Testis (tissue), 2 donors: ENCODE data around the gene BAIAP2.

Experiments used
- POLR2A ChIP-seq: fragments of 450-650 bp; IDR thresholded peaks from one replicate; pipeline ENCODE4 v1.6.1; 2017; ENCODE audit warnings: antibody characterized with exemption, mild to moderate bottlenecking, moderate library complexity
- TF ChIP-seq, protein P1 (sequence below), 3 experiments: fragments of 450-650 bp in 2 of 3; fragments of 200-600 bp in 1 of 3; sonication (generic) in 1 of 3; IDR thresholded peaks; one replicate each; pipeline ENCODE4 v1.5.1; 2016 to 2019; ENCODE audit warnings: antibody characterized with exemption in 3 of 3, mild to moderate bottlenecking in 2 of 3, moderate library complexity in 1 of 3

DNA sequence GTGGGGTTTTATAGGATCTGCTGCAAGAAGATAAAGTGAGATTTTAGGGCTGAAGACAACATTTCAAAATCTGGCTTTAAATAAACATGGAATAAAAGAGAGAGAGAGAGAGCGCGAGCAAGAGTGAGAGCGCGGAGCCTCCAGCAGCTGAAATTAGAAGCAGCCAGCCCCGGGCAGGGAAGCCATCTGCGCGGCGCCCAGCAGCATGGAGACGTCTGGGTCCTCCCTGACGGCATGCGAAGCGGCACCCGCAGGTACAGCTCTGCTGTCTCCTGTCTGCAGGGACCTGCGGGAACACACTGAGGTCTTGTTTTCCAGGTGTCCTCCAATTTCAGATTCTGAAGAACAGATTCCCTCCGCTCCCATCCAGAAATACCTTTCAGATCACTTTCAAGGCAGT, 7.9 kb upstream of the BAIAP2 start:
- TF ChIP-seq, protein P1, sequence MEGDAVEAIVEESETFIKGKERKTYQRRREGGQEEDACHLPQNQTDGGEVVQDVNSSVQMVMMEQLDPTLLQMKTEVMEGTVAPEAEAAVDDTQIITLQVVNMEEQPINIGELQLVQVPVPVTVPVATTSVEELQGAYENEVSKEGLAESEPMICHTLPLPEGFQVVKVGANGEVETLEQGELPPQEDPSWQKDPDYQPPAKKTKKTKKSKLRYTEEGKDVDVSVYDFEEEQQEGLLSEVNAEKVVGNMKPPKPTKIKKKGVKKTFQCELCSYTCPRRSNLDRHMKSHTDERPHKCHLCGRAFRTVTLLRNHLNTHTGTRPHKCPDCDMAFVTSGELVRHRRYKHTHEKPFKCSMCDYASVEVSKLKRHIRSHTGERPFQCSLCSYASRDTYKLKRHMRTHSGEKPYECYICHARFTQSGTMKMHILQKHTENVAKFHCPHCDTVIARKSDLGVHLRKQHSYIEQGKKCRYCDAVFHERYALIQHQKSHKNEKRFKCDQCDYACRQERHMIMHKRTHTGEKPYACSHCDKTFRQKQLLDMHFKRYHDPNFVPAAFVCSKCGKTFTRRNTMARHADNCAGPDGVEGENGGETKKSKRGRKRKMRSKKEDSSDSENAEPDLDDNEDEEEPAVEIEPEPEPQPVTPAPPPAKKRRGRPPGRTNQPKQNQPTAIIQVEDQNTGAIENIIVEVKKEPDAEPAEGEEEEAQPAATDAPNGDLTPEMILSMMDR (IDR thresholded peaks at IDR 0.05), result no peak
- TF ChIP-seq POLR2A, result no peak
